OCI-LY1 (cell line): Measurements from ENCODE around the gene MACF1.
A peak's percentile ranks its signal among the peaks of the same experiment; 100 is the strongest.

Source experiments
- H2AFZ ChIP-seq: fragments of 200-600 bp; sonication (generic), shearing (Covaris generic); 2 replicates; pipeline ENCODE4 v1.6.0; 2014; ENCODE audit warnings: antibody characterized with exemption, mild to moderate bottlenecking, low read length
- H3F3A ChIP-seq: fragments of 200-600 bp; sonication (generic), shearing (Covaris generic); 2 replicates; pipeline ENCODE4 v1.6.0; 2014; ENCODE audit warnings: mild to moderate bottlenecking, antibody characterized with exemption, low read length, moderate library complexity; ENCODE audit not compliant: insufficient read depth
- H3K27ac ChIP-seq: fragments of 200-600 bp; sonication (generic); 2 replicates; pipeline ENCODE4 v1.5.1; 2014; ENCODE audit warnings: low read length, mixed run types, mild to moderate bottlenecking, low read depth; ENCODE audit not compliant: poor library complexity, severe bottlenecking
- H3K27me3 ChIP-seq: fragments of 200-600 bp; sonication (generic); 2 replicates; pipeline ENCODE4 v1.6.0; 2014; ENCODE audit warnings: antibody characterized with exemption, mild to moderate bottlenecking, low read length, moderate library complexity; ENCODE audit not compliant: insufficient read depth
- H3K36me3 ChIP-seq: fragments of 200-600 bp; sonication (generic); 2 replicates; pipeline ENCODE4 v1.6.1; 2014; ENCODE audit warnings: mild to moderate bottlenecking, antibody characterized with exemption, low read length, moderate library complexity, mixed read lengths; ENCODE audit not compliant: insufficient read depth
- H3K4me1 ChIP-seq: fragments of 200-600 bp; sonication (generic); 2 replicates; pipeline ENCODE4 v1.5.1; 2014; ENCODE audit warnings: mild to moderate bottlenecking, low read length, moderate library complexity; ENCODE audit not compliant: insufficient read depth, severe bottlenecking
- H3K4me2 ChIP-seq: fragments of 200-600 bp; sonication (generic), shearing (Covaris generic); 2 replicates; pipeline ENCODE4 v1.6.1; 2014; ENCODE audit warnings: low read length
- H3K4me3 ChIP-seq: fragments of 200-600 bp; sonication (generic); 2 replicates; pipeline ENCODE4 v1.5.1; 2014; ENCODE audit warnings: low read length, low read depth, mild to moderate bottlenecking, mixed read lengths; ENCODE audit not compliant: poor library complexity, severe bottlenecking
- H3K79me2 ChIP-seq: fragments of 200-600 bp; shearing (Covaris generic); 2 replicates; pipeline ENCODE4 v1.6.1; 2016; ENCODE audit warnings: mixed run types, low read length, mixed read lengths; ENCODE audit not compliant: insufficient read depth
- H3K9ac ChIP-seq: fragments of 200-600 bp; sonication (generic), shearing (Covaris generic); 2 replicates; pipeline ENCODE4 v1.6.1; 2014; ENCODE audit warnings: mild to moderate bottlenecking, low read length, mixed read lengths
- H3K9me2 ChIP-seq: fragments of 200-600 bp; sonication (generic), shearing (Covaris generic); 2 replicates; pipeline ENCODE4 v1.6.1; 2014; ENCODE audit warnings: low read depth, mild to moderate bottlenecking, low read length, mixed read lengths
- H3K9me3 ChIP-seq: fragments of 200-600 bp; shearing (Covaris generic); 2 replicates; pipeline ENCODE4 v1.6.1; 2014; ENCODE audit warnings: low read length, mixed read lengths
- H4K20me1 ChIP-seq: fragments of 200-600 bp; sonication (generic), shearing (Covaris generic); 2 replicates; pipeline ENCODE4 v1.6.0; 2016; ENCODE audit warnings: mild to moderate bottlenecking, low read length; ENCODE audit not compliant: insufficient read depth
- EZH2 ChIP-seq: fragments of 200-600 bp; sonication (generic), shearing (Covaris generic); IDR thresholded peaks from 2 replicates; pipeline ENCODE4 v1.8.0; 2017; ENCODE audit warnings: borderline replicate concordance, mixed run types, mild to moderate bottlenecking, antibody characterized with exemption, low read length, moderate library complexity, mixed read lengths
- TF ChIP-seq, protein P1 (sequence below): fragments of 200-600 bp; sonication (generic), shearing (Covaris generic); IDR thresholded peaks from 2 replicates; pipeline ENCODE4 v1.5.1; 2017; ENCODE audit warnings: mild to moderate bottlenecking, antibody characterized with exemption, low read length, moderate library complexity, mixed read lengths

The MACF1 gene

DNA sequence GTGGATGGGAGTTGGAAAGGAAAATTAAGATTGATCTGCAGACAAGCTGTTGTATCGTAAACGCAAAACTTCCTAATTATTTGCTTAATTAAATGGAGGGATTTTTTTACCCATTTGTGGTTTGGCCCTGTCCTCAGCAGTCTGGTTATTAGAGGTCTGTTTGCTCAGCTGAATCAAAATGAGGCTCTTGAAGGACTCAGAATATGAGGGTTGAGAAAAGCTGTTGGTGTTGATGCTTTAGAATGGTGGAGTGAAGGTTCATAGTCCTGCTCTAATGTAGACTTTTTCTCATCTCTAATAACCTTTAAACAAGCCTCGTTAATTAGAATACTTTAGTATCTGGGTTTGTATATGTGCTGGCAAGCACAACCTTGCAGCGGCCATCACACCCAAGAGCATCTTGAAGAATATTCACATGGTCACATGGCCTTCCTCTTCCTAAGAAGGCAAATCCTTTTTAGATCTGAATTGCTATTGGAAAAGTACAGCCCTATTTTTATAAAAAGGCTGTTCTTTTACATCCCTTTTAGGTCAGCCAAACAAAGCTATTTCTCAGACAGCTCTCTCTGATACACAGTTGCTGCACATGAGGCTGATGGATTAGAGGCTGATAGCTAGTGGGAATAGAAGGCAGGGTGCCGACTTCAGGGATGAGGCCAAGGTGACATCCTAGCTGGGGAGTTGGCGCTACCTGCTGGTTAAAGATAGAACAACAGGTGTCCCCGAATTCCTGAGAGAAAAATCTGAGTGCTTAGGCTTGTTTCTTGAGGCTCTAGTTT, 53.8 kb downstream of the MACF1 start:
- no peak for TF ChIP-seq EZH2
- TF ChIP-seq, protein P1, sequence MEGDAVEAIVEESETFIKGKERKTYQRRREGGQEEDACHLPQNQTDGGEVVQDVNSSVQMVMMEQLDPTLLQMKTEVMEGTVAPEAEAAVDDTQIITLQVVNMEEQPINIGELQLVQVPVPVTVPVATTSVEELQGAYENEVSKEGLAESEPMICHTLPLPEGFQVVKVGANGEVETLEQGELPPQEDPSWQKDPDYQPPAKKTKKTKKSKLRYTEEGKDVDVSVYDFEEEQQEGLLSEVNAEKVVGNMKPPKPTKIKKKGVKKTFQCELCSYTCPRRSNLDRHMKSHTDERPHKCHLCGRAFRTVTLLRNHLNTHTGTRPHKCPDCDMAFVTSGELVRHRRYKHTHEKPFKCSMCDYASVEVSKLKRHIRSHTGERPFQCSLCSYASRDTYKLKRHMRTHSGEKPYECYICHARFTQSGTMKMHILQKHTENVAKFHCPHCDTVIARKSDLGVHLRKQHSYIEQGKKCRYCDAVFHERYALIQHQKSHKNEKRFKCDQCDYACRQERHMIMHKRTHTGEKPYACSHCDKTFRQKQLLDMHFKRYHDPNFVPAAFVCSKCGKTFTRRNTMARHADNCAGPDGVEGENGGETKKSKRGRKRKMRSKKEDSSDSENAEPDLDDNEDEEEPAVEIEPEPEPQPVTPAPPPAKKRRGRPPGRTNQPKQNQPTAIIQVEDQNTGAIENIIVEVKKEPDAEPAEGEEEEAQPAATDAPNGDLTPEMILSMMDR: peak; percentile 93
- Histone ChIP-seq H4K20me1 (no peaks in the 10 kb centered on the region), H3K9me2 (no peaks in the 10 kb centered on the region), H3K27ac (no peak overlapping the region), H3K27me3 (no peaks in the 10 kb centered on the region), H3K79me2 (no peaks in the 10 kb centered on the region), H3F3A (no peaks in the 10 kb centered on the region), H3K4me2 (no peak overlapping the region), H3K4me3 (no peak overlapping the region), H3K9me3 (no peaks in the 10 kb centered on the region), H3K4me1 (no peaks in the 10 kb centered on the region), H3K36me3 (peaks cover 61% of the 10 kb centered on the region; the same call in 1 of the 2 replicates), H2AFZ (no peak overlapping the region), H3K9ac (no peak overlapping the region)

DNA sequence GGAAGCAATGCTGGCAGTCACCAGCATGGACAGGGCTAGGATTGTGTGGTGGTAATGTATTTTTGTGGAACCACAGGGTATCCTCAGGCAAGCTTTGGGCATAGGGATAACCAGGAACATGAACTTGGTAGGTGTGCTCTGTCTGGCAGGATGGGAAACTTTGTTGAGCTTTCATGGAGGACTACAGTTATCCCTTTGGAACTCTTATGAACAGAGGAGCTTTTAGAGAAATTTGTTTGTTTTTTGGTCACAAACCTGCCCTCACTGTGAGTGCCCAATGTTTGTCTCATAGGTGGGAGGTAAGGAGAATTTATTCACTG, 54.4 kb downstream of the MACF1 start:
- Histone ChIP-seq H4K20me1 (no peaks in the 10 kb centered on the region), H3F3A (no peaks in the 10 kb centered on the region), H3K36me3 (peaks cover 59% of the 10 kb centered on the region; the same call in 1 of the 2 replicates), H3K4me2 (no peak overlapping the region), H3K79me2 (no peaks in the 10 kb centered on the region), H3K4me1 (no peaks in the 10 kb centered on the region), H2AFZ (no peak overlapping the region), H3K9me2 (no peaks in the 10 kb centered on the region), H3K4me3 (no peak overlapping the region), H3K27me3 (no peaks in the 10 kb centered on the region), H3K9ac (no peak overlapping the region), H3K9me3 (no peaks in the 10 kb centered on the region), H3K27ac (no peak overlapping the region)
- TF ChIP-seq, protein P1: no peak; the same call in 1 of the 2 replicates
- no peak for TF ChIP-seq EZH2

GRCh38 chr1:39261712-39262221, 57.3 kb downstream of the MACF1 start:
- no peak overlapping the region for H2AFZ ChIP-seq
- H3K4me1 ChIP-seq: no peaks in the 10 kb centered on the region
- no peak overlapping the region for H3K4me3 ChIP-seq
- no peak for TF ChIP-seq EZH2
- TF ChIP-seq, protein P1: no peak
- no peaks in the 10 kb centered on the region for H3K27me3 ChIP-seq
- H3K4me2 ChIP-seq: no peak overlapping the region
- no peak overlapping the region for H3K27ac ChIP-seq
- peaks cover 32% of the 10 kb centered on the region; the same call in 1 of the 2 replicates for H3K36me3 ChIP-seq
- no peaks in the 10 kb centered on the region for H3K79me2 ChIP-seq
- H3K9me2 ChIP-seq: no peaks in the 10 kb centered on the region
- no peaks in the 10 kb centered on the region for H4K20me1 ChIP-seq
- H3K9me3 ChIP-seq: no peaks in the 10 kb centered on the region
- no peaks in the 10 kb centered on the region for H3F3A ChIP-seq
- no peak overlapping the region for H3K9ac ChIP-seq
